ENCODE results near the gene ELP6.

DNA sequence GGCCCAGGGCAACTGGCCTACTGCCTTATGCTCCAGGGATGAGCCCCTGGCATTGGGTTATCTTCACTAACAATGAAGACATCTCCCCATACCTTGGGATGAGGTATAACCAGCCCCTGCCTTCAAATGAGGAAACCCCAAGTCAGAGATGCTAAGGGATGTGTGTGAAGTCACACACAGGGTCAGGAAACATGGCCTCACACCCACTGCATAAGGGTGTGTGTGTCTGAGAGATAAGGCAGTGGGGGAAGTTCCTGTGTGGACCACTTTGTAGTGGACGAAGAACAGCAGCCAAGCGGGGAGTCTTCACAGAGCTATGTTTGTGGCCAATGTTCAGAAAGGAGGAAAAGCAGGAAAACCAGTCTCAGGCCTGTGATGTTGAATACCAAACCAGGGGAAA lies 10.5 kb downstream of the ELP6 start:
- TF ChIP-seq, protein P1, sequence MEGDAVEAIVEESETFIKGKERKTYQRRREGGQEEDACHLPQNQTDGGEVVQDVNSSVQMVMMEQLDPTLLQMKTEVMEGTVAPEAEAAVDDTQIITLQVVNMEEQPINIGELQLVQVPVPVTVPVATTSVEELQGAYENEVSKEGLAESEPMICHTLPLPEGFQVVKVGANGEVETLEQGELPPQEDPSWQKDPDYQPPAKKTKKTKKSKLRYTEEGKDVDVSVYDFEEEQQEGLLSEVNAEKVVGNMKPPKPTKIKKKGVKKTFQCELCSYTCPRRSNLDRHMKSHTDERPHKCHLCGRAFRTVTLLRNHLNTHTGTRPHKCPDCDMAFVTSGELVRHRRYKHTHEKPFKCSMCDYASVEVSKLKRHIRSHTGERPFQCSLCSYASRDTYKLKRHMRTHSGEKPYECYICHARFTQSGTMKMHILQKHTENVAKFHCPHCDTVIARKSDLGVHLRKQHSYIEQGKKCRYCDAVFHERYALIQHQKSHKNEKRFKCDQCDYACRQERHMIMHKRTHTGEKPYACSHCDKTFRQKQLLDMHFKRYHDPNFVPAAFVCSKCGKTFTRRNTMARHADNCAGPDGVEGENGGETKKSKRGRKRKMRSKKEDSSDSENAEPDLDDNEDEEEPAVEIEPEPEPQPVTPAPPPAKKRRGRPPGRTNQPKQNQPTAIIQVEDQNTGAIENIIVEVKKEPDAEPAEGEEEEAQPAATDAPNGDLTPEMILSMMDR (IDR thresholded peaks at IDR 0.05): no peak
- TF ChIP-seq POLR2A (IDR thresholded peaks at IDR 0.05) (no peak), EP300 (IDR thresholded peaks at IDR 0.05) (no peak)
